Astrocyte (in vitro differentiated cells and primary cell): ENCODE measurements around the gene SH3TC2. TPM values are rescaled to one million over a fixed set of nuclear protein-coding genes. Genes with fewer than 3 reads are reported as not detected.

ENCODE experiments used
- DNase-seq: peaks from one replicate; pipeline ENCODE4 v3.0.0-alpha.2; 2010; ENCODE audit warnings: low read depth
- FAIRE-seq: peaks from 2 replicates; lab custom pipeline; 2011; peaks lifted over from hg19 to GRCh38; lab: Jason Lieb, UNC
- H2AFZ ChIP-seq: 2 replicates; pipeline ENCODE4 v1.6.0; 2012; ENCODE audit warnings: low read depth, low read length, inconsistent platforms
- H3K27ac ChIP-seq: 2 replicates; pipeline ENCODE4 v1.5.1; 2011; ENCODE audit warnings: low read depth, low read length, inconsistent platforms
- H3K27me3 ChIP-seq: 2 replicates; pipeline ENCODE4 v1.6.0; 2011; ENCODE audit warnings: low read length, inconsistent platforms; ENCODE audit not compliant: insufficient read depth
- H3K36me3 ChIP-seq: 2 replicates; pipeline ENCODE4 v1.5.1; 2011; ENCODE audit warnings: low read length, inconsistent platforms; ENCODE audit not compliant: insufficient read depth
- H3K4me1 ChIP-seq: 2 replicates; pipeline ENCODE4 v1.5.1; 2011; ENCODE audit warnings: low read length, inconsistent platforms; ENCODE audit not compliant: insufficient read depth
- H3K4me2 ChIP-seq: 2 replicates; pipeline ENCODE4 v1.6.0; 2012; ENCODE audit warnings: low read length, inconsistent platforms
- H3K4me3 ChIP-seq: 2 replicates; pipeline ENCODE4 v1.5.1; 2011; ENCODE audit warnings: low read depth, mild to moderate bottlenecking, low read length, inconsistent platforms; ENCODE audit not compliant: insufficient read depth
- H3K79me2 ChIP-seq: 2 replicates; pipeline ENCODE4 v1.6.0; 2012; ENCODE audit warnings: mild to moderate bottlenecking, low read length, inconsistent platforms; ENCODE audit not compliant: insufficient read depth
- H3K9ac ChIP-seq: 2 replicates; pipeline ENCODE4 v1.6.0; 2012; ENCODE audit warnings: mild to moderate bottlenecking, low read length, inconsistent platforms
- H3K9me3 ChIP-seq: 2 replicates; pipeline ENCODE4 v1.5.1; 2012; ENCODE audit warnings: low read depth, mild to moderate bottlenecking, low read length, inconsistent platforms; ENCODE audit not compliant: insufficient read depth
- H4K20me1 ChIP-seq: 2 replicates; pipeline ENCODE4 v1.6.0; 2012; ENCODE audit warnings: low read length, inconsistent platforms; ENCODE audit not compliant: insufficient read depth
- H3K27ac Mint-ChIP-seq: one replicate; pipeline ENCODE4 v1.8.0; 2021; ENCODE audit warnings: mild to moderate bottlenecking, mixed read lengths; ENCODE audit not compliant: unreplicated experiment
- H3K27me3 Mint-ChIP-seq: one replicate; pipeline ENCODE4 v1.8.0; 2021; ENCODE audit warnings: low read depth, mixed read lengths; ENCODE audit not compliant: unreplicated experiment
- H3K36me3 Mint-ChIP-seq: one replicate; pipeline ENCODE4 v1.8.0; 2021; ENCODE audit warnings: low read depth, mixed read lengths; ENCODE audit not compliant: unreplicated experiment
- H3K4me1 Mint-ChIP-seq: one replicate; pipeline ENCODE4 v1.8.0; 2021; ENCODE audit warnings: low read depth, mixed read lengths; ENCODE audit not compliant: unreplicated experiment
- H3K4me3 Mint-ChIP-seq: one replicate; pipeline ENCODE4 v1.8.0; 2021; ENCODE audit warnings: mild to moderate bottlenecking, moderate library complexity, mixed read lengths; ENCODE audit not compliant: unreplicated experiment
- H3K9me3 Mint-ChIP-seq: one replicate; pipeline ENCODE4 v1.8.0; 2021; ENCODE audit warnings: mild to moderate bottlenecking, mixed read lengths; ENCODE audit not compliant: unreplicated experiment
- EZH2 ChIP-seq: IDR thresholded peaks from 2 replicates; pipeline ENCODE4 v1.6.1; 2012; ENCODE audit warnings: mild to moderate bottlenecking, low read length, inconsistent platforms; ENCODE audit not compliant: insufficient read depth
- total RNA-seq: library from RNA; stranded (reverse); gene quantifications from 2 replicates; pipeline ENCODE4 v1.2.1, GENCODE V29; 2021
- TF ChIP-seq, protein P1 (sequence below): IDR thresholded peaks from 2 replicates; pipeline ENCODE4 v1.5.1; 2011; ENCODE audit warnings: low read depth, mild to moderate bottlenecking, inconsistent platforms, low read length, moderate library complexity; ENCODE audit not compliant: insufficient read depth

SH3TC2 gene
- total RNA-seq, 1 donor from 2014 or later = 2.6 TPM

DNA sequence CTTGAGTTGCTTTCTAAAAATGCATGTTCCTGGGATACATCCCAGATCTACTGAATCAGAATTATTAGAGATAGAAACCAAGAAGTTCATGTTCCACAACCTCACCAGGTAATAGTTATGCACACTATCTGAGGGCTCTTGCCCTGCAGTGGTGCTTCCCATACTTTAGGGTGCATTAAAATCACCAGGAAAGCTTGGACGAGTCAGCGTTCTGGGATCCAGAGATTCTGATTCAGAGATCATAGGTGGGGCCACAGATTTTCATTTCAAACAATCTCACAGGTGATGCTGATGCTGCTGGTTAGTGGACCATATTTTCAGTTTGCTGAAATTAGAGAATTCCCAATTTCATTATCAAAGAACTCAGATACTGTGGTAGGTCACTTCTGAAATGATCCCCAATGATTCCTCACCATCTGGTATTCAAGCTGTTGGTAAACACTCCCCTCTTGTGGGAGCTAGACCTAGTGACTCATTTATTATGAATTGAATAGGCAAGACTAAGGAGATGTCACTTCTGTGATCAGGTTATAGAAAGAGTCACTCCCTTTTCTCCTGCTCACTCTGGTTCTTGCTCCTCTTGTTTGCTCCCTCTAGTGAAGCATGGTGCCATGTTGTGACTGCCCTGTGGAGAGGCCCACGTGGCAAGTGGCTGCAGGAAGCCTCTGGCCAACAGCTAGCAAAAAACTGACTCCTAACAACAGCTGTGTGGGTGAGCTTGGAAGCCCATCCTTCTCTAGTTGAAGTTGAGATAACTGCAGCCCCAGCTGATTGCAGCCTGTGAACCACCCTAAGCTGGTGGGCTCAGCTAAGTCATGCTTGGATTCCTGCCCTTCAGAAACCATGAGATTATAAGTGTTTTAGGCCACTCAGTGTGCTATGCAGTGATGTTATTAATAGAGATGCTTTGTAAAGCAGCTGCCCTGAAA is 59.8 kb downstream of the SH3TC2 start:
- Histone ChIP-seq H3K9ac (no peak overlapping the region), H3K27me3 (peaks cover 25% of the 10 kb centered on the region), H3K4me2 (peak overlapping the region; percentile 66), H3K27ac (peak overlapping the region; percentile 30), H4K20me1 (peaks cover 6% of the 10 kb centered on the region), H3K36me3 (no peaks in the 10 kb centered on the region), H3K9me3 (no peaks in the 10 kb centered on the region), H2AFZ (no peak overlapping the region), H3K4me1 (peaks cover 22% of the 10 kb centered on the region), H3K4me3 (no peak overlapping the region), H3K79me2 (no peaks in the 10 kb centered on the region)
- Mint-ChIP-seq H3K27me3 (peaks cover 39% of the 10 kb centered on the region), H3K9me3 (no peaks in the 10 kb centered on the region), H3K36me3 (peaks cover 2% of the 10 kb centered on the region), H3K4me3 (peak overlapping the region; percentile 40), H3K27ac (peak overlapping the region; percentile 72), H3K4me1 (peaks cover 25% of the 10 kb centered on the region)
- DNase-seq = peak; percentile 57
- no peak for TF ChIP-seq EZH2
- TF ChIP-seq, protein P1, sequence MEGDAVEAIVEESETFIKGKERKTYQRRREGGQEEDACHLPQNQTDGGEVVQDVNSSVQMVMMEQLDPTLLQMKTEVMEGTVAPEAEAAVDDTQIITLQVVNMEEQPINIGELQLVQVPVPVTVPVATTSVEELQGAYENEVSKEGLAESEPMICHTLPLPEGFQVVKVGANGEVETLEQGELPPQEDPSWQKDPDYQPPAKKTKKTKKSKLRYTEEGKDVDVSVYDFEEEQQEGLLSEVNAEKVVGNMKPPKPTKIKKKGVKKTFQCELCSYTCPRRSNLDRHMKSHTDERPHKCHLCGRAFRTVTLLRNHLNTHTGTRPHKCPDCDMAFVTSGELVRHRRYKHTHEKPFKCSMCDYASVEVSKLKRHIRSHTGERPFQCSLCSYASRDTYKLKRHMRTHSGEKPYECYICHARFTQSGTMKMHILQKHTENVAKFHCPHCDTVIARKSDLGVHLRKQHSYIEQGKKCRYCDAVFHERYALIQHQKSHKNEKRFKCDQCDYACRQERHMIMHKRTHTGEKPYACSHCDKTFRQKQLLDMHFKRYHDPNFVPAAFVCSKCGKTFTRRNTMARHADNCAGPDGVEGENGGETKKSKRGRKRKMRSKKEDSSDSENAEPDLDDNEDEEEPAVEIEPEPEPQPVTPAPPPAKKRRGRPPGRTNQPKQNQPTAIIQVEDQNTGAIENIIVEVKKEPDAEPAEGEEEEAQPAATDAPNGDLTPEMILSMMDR = peak; percentile 15
- FAIRE-seq = peak; percentile 69

- Histone ChIP-seq H2AFZ (no peak overlapping the region), H3K9ac (peak overlapping the region; percentile 50), H3K79me2 (no peaks in the 10 kb centered on the region), H4K20me1 (peaks cover 6% of the 10 kb centered on the region), H3K36me3 (no peaks in the 10 kb centered on the region), H3K9me3 (no peaks in the 10 kb centered on the region), H3K4me2 (peak overlapping the region; percentile 69), H3K27ac (peak overlapping the region; percentile 45), H3K27me3 (peaks cover 29% of the 10 kb centered on the region), H3K4me1 (peaks cover 22% of the 10 kb centered on the region), H3K4me3 (peak overlapping the region; percentile 11)
- peak; percentile 99 for FAIRE-seq
- Mint-ChIP-seq H3K36me3 (peaks cover 2% of the 10 kb centered on the region), H3K9me3 (no peaks in the 10 kb centered on the region), H3K4me1 (peaks cover 25% of the 10 kb centered on the region), H3K4me3 (no peak overlapping the region), H3K27me3 (peaks cover 33% of the 10 kb centered on the region), H3K27ac (peak overlapping the region; percentile 72)
- peak; percentile 100 for DNase-seq
- TF ChIP-seq, protein P1 = no peak
- no peak for TF ChIP-seq EZH2
Measured at GRCh38 chr5:149002053-149002452, 60.8 kb downstream of the SH3TC2 start.

DNA sequence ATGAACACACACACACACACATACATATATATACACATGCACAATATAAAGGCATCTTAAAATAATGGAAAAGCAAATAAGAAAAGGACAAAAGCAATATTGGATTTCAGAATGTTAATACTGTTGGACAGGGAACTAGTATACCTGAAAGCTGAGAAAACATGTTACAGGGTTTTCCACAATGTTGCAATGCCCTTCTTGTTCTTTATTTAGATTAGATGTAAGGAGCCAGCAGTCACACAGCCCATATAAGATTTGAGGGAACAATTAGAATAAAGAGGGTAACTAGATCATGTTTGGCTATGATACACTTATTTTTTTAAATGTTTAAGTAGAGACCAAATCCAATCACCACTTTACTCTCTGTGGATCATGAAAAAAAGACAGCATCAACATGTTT is 61.7 kb downstream of the SH3TC2 start:
- Mint-ChIP-seq H3K9me3 (no peaks in the 10 kb centered on the region), H3K4me3 (no peak overlapping the region)

More for the DNA sequence above, 61.7 kb downstream of the SH3TC2 start:
- Histone ChIP-seq H3K27me3 (peaks cover 32% of the 10 kb centered on the region), H3K79me2 (no peaks in the 10 kb centered on the region), H3K4me2 (no peak overlapping the region), H4K20me1 (peaks cover 6% of the 10 kb centered on the region), H3K9ac (no peak overlapping the region), H3K9me3 (no peaks in the 10 kb centered on the region), H3K4me1 (peaks cover 22% of the 10 kb centered on the region), H2AFZ (no peak overlapping the region), H3K36me3 (no peaks in the 10 kb centered on the region), H3K4me3 (no peak overlapping the region), H3K27ac (no peak overlapping the region)
- DNase-seq = no peak
- Mint-ChIP-seq H3K4me1 (peaks cover 26% of the 10 kb centered on the region), H3K27me3 (peaks cover 27% of the 10 kb centered on the region), H3K36me3 (peaks cover 2% of the 10 kb centered on the region), H3K27ac (peak overlapping the region; percentile 28)
- no peak for FAIRE-seq
- TF ChIP-seq EZH2 = no peak
- TF ChIP-seq, protein P1 = no peak
